Mesangial cell (primary cell): Measurements from ENCODE around the gene ZNG1A. TPM values are rescaled to one million over a fixed set of nuclear protein-coding genes. Genes with fewer than 3 reads are reported as not detected.

Experiments used
- total RNA-seq: library from RNA; depleted of rRNA; stranded (reverse); fragments of >200 nt; gene quantifications from 2 replicates; pipeline ENCODE4 v1.2.3, GENCODE V29; 2015

The ZNG1A gene
- total RNA-seq: 10.8 and 14.8 TPM in 2 replicates

DNA sequence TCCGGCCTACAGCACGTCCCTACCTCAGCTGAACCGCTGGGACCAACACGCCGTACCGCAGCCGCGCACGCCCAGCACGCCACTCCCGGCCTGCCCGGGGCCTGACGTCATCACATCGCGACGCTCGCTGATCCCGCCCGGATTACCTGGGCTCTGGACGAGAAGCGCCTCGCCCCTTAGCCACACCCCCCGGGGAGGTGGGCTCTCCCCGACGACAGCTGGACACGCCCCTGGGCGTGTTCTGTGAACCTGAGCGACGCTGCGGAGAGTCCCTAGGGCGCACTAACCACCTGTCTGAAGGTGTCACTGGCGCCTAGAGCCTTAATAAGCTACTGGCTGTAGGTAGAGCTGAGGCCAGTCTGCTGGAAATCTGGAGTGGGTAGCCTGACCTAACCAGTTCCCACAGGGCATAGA is at the start of gene ZNG1A:
Gene ZNG1A, minus strand, starts transcription at position 87 of the 414 bp plus-strand sequence. CDS start 87 bp downstream, outside the sequence.

DNA sequence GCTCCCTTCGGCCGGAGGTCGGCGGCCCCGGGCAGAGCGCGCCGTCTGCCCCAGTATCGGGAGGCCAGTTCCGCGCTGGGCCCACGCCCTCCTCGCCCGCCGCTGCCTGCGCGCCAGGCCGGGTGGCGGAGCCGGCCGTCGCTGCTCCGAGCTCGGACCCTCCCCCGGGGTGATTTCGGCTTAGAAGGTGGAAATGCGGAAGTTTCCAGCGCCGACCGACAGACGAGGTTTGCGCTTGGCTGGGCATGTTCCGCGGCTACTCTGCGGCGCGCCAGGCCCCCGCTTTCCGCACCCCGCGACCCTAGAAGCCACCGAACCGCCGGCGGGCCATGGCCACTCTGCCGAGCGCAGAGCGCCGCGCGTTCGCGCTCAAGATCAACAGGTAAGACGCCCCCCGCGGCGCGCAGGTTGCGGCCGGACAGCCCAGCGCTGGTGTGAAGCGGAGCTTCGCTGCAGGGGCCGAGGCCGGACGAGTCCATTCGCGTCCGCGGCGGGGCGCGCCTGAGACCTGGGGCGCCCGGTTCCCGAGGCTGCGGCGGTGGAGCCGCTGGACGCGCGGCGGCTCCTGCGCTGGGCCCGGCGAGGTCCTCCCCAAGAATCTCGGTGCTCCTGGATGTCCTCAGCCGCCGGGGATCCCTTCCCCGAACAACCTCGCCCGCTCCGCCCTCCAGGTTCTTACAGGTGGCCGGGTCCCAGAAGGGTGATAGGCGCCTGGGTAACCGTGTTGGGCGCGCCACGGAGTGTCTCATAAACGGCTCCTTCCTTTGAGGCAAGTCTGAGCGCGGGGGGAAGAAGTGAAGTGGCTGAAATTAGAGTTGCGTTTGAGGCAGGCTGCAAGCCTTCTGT is 36.0 kb upstream of the ZNG1A start, which contains the start of gene DOCK8:
Gene DOCK8, plus strand, starts transcription at position 218 of the 846 bp plus-strand sequence. Its CDS starts 112 bp downstream, at position 330.

DNA sequence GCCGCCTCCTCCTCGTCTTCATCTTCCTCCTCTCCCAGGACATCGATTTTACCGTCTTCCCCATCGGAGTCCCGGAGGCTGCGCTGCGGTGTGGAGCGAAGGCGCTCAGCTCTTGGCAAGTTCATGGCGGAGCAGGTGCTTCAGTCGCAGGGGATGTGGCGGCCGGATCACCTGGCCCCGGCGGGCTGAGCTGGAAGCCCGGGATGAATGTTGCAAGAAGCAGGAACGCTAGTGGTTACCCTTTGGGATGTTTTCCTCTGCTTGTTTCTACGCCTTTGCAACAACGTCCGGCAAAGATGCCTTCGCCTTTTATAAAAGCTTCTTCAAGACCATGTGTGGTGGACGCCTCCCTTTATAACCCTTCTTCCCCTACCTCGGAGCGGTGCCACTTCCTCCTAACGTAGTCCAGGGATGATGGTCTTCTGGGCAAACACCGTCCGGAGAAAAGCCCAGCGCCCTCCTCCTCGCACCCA is 60.8 kb downstream of the ZNG1A start, which contains the start of gene FOXD4:
Gene FOXD4, minus strand, starts transcription at position 423 of the 473 bp plus-strand sequence. Its CDS starts 298 bp downstream, at position 125.

Other genes with a start within 250 kb of the ZNG1A start
- 4.7 and 14.5 TPM in 2 replicates for gene WASHC1, start 149.6 kb downstream of the ZNG1A start, total RNA-seq
- 0.25 TPM in 1 of 2 replicates, not detected in the other for gene FOXD4, start 60.6 kb downstream of the ZNG1A start, total RNA-seq
- gene DOCK8, start 35.8 kb upstream of the ZNG1A start, total RNA-seq: 0.49 and 2.8 TPM in 2 replicates